ENCODE data around the gene ZKSCAN1.

The ZKSCAN1 gene

DNA sequence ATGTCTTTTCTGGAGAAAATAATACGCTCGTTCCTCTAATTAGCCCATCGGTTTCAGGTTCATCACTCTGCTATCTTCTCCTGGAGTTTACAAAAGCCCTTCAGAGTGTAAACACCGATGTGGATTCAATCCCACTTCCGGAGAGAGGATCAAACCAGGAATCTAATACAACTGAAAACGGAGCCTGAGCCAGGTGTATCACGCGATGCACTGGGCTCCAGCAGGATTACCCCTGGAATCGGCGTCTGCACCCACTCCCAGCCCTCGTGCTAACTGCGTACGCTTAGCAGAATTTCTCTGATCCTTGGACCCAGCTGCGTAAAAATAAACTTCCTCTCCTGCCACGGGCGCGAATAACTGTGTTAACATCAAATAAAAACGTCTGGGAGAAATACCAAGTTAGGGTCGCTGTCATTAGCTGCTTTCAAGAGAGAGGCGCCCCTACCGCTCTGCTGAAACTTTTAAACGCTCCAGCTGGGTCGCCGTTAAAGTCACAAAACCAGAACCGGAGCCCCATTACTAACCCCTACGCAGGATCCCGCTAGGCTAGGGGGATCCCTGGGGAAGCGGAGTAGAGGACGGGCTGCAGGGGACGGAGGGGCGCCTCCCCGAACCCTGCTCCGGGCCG, 65.6 kb downstream of the ZKSCAN1 start:
- DNase-seq (ENCODE audit: low read depth) = no peak

DNA sequence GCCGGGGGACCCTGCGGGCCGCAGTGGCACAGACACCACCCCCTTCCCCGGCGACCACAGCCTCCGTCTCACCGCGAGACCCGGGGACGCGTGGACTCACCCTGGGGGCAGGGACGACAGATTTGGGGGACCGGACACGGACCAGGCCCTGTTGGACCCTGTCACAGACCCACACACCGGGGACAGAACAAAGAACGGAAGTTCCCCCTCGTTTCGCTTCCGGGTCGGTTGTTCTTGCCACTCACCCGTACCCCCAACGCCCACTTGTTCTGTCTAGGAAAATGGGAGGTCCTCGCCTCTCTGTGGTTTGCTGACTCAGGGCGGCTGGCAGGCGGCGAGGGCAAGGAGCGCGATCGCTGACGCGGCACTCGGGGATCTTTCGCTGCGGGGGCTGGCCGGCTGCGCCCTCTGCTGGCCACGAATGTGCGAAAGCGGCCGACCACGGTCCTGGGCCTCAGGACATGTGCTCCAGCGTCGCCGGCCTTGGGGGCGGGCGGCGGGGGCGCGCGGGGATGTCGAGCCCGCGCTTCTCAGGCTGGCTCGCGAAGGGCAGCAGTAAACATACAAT, 66.2 kb downstream of the ZKSCAN1 start, which contains the start of gene ZNF3:
ZNF3 (minus strand) TSS at position 189 of the 568 bp plus-strand sequence. CDS start 4,366 bp downstream, outside the sequence.
- DNase-seq (ENCODE audit: low read depth) = peak; percentile 85

DNA sequence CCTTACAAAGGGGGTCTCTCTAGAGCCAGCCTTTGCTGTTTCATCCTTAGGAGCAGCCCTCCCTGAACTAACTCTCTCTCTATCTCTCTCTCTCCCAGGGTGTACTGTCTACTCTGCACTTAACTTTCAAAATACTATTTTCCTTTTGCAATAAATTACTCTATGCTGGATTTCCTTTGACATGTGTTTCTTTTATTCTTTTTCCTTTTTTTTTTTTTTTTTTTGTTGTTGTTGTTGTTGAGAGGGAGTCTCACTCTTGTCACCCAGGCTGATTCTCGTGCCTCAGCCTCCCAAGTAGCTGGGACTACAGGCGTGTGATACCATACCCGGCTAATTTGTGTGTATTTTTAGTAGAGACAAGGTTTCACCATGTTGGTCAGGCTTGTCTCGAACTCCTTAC, 67.6 kb downstream of the ZKSCAN1 start:
- no peak for DNase-seq (ENCODE audit: low read depth)

DNA sequence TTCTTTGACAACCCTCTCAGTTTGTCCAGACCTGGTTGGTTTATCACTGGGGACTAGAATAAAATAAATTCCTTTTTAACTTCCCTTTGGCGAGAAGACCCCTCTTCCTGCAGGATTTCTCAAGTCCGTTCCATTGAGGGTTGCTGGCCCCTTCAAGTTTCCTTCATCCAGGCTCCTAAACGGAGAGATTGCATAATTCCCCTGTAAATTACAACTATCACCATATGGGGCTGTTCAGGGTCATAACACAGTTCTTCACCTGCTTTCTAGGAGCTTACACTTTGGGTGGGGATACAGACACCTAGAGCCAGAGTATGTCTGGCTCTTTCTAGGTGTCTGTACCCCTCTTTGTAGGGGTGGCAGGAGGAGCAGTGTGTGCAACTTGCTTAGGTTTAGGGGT, 70.1 kb downstream of the ZKSCAN1 start:
- DNase-seq (ENCODE audit: low read depth) = no peak

DNA sequence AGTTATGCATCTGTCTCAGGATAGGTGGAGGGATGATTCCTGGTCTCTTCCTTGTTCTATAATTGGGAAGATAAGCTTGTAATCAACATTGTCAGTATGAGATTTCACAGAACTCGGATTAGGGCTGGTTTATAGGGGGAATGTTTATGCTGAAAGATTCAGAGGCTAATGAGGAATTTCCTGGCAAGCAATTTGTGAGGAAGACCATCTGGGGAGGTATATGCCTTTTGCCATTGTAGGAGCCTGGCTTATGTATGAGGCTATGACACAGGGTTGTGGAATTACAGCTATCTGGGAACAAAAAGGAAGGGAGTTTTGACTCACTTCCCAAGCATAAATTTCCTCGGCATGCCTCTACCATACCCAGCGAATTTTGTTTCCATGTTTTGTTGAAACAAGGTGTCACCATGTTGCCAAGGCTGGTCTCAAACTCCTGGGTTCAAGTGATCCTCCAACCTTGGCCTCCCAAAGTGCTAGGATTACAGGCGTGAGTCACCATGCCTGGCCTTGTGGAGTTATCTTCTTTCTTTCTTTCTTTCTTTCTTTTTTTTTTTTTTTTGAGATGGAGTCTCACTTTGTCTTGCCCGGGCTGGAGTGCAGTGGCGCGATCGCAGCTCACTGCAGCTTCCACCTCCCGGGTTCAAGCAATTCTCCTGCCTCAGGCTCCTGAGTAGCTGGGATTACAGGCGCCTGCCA, 71.8 kb downstream of the ZKSCAN1 start:
- peak; percentile 91 for DNase-seq (ENCODE audit: low read depth)

DNA sequence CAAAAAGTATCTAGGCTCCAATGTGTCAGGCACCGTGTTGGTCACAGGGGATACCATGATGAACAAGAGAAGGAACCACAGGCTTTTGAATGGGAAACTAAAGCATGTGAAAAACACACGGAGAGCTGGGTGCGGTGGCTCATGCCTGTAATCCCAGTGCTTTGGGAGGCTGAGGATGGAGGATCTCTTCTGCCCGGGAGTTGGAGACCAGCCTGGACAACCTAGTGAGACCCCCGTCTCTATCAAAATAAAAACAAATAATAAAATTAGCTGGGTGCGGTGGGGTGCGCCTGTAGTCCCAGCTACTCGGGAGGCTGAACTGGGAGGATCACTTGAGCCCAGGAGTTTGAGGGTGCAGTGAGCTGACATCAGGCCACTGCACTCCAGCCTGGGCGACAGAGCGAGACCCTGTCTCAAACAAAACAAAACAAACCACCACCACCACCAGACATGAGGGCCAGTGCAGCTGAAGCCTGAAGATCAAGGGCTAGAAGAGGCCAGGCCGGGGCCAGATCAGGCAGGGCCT, 72.8 kb downstream of the ZKSCAN1 start:
- DNase-seq (ENCODE audit: low read depth) = no peak

DNA sequence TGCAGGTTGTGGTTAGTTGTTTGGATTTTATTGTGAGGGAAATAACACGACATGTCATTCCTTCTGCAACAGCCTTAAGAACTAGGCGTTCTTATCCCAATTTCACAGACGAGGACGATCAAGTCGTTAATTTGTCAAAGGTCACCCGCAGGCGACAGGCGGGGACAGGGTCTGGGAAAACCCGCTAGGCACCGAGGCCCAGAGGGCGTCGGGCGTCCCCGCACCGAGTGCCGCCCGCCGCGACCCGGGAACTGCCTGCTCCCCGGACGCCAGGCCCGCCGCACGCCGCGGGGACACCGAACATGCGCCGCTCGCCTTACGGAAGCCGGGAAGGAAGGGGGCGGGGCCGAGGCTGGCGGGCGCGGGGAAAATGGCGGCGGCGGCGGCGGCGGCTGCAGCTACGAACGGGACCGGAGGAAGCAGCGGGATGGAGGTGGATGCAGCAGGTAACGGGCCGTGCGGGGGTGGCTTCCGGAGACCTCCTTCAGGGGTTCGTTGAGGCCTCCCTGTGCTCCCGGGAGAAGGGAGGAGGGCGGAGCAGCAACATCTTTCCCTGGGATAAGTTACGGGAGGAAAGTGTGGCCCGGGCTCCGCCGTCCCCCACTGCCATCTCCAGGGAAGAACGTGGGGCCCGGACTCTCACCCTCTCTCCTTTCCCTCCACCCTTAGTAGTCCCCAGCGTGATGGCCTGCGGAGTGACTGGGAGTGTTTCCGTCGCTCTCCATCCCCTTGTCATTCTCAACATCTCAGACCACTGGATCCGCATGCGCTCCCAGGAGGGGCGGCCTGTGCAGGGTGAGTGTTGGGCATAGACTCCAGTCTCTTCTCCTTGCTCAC, 73.4 kb downstream of the ZKSCAN1 start, which contains the start of gene COPS6:
COPS6 (plus strand) TSS at position 349 of the 837 bp plus-strand sequence; CDS start at position 371, 22 bp downstream.
- DNase-seq (ENCODE audit: low read depth) = no peak

DNA sequence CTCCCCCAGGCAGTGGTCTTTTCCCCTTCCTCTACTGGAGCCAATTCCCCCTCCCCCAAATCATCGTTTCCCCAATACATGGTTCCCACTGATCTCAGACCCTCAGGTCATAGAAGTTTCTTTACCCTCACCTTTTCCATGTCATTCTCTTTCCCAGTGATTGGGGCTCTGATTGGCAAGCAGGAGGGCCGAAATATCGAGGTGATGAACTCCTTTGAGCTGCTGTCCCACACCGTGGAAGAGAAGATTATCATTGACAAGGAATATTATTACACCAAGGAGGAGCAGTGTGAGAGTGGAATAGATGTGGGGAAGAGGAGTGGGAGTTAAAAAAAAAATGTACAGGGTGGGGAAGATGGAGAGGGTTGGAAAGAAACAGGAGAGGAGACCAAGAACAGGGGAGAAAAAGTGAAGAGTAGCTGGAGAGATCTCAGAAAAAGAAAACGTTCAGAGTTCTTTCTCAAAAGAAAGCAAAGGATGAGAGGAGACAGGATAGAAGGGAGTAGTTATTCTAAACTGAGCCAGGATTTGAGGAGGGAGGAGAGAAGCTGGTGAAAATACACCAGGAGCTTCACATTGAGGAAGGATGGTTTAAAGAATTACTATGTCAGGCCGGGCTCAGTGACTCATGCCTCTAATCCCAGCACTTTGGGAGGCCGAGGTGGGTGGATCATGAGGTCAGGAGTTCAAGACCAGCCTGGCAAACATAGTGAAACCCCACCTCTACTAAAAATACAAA, 74.2 kb downstream of the ZKSCAN1 start:
- DNase-seq (ENCODE audit: low read depth) = no peak

DNA sequence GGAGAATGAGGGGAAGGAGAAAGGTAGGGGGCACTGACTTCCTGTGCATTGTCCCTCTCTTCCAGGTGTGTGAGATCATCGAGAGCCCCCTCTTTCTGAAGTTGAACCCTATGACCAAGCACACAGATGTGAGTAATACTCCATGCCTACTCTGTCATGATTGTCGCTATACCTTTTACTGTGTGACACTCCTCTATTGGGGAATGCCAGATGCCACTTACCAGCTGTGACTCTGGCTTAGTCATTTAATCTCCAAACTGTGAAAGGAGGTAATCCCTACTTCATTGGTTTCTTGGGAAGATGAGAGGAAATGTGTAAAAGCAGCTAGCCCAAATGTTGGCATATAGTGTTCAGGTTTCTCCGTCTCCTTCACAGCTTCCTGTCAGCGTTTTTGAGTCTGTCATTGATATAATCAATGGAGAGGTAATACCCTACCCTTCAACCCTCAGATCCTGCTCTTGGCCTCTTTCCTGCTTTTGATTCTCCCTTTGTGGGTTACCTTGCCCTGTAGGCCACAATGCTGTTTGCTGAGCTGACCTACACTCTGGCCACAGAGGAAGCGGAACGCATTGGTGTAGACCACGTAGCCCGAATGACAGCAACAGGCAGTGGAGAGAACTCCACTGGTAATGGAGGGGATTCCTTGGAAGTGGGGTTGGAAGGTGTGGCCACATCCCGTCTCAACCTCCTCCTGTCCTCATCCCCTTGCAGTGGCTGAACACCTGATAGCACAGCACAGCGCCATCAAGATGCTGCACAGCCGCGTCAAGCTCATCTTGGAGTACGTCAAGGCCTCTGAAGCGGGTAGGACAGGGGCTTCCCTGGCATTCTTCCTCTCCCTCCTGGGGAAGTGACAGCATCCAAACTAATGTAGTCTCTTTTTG, 75.4 kb downstream of the ZKSCAN1 start:
- DNase-seq (ENCODE audit: low read depth) = no peak
